ENCODE results near the gene RAB33B.
"Not testable (repeated sequence)": the region's sequence is repeated elsewhere in the genome, so short reads cannot be mapped to it uniquely, and the experiment has no call there.

Gene RAB33B

GRCh38 chr4:139465922-139466321, 12.0 kb downstream of the RAB33B start:
- DNase-seq = no peak

GRCh38 chr4:139468756-139469155, 14.8 kb downstream of the RAB33B start:
- DNase-seq = not testable (repeated sequence)

GRCh38 chr4:139469216-139469615, 15.3 kb downstream of the RAB33B start:
- DNase-seq = no peak

- DNase-seq = no peak
These were observed 15.9 kb downstream of the RAB33B start for GRCh38 chr4:139469869-139470268.

- no peak for DNase-seq
These were observed 16.4 kb downstream of the RAB33B start for GRCh38 chr4:139470295-139470694.

- DNase-seq = no peak
These were observed 17.2 kb downstream of the RAB33B start for GRCh38 chr4:139470997-139471665.

- no peak for DNase-seq
These were observed 18.9 kb downstream of the RAB33B start for GRCh38 chr4:139472852-139473251.

GRCh38 chr4:139476363-139476762, 22.4 kb downstream of the RAB33B start:
- no peak for DNase-seq

- DNase-seq = no peak
These were observed 27.5 kb downstream of the RAB33B start for GRCh38 chr4:139481465-139481864.

- DNase-seq = no peak
These were observed 29.1 kb downstream of the RAB33B start for GRCh38 chr4:139483000-139483399.

- peak; percentile 54 for DNase-seq
These were observed 30.9 kb downstream of the RAB33B start for GRCh38 chr4:139484783-139485311.

GRCh38 chr4:139488442-139488841, 34.5 kb downstream of the RAB33B start:
- no peak for DNase-seq

GRCh38 chr4:139489638-139490037, 35.7 kb downstream of the RAB33B start:
- no peak for DNase-seq

GRCh38 chr4:139492429-139492828, 38.5 kb downstream of the RAB33B start:
- DNase-seq = no peak

GRCh38 chr4:139493176-139493575, 39.3 kb downstream of the RAB33B start:
- DNase-seq = no peak

GRCh38 chr4:139499186-139499585, 45.3 kb downstream of the RAB33B start:
- no peak for DNase-seq

GRCh38 chr4:139501117-139501516, 47.2 kb downstream of the RAB33B start:
- no peak for DNase-seq

GRCh38 chr4:139501527-139501926, 47.6 kb downstream of the RAB33B start:
- no peak for DNase-seq

GRCh38 chr4:139501927-139502899, 48.3 kb downstream of the RAB33B start:
- DNase-seq = no peak

- no peak for DNase-seq
These were observed 49.8 kb downstream of the RAB33B start for GRCh38 chr4:139503622-139504166.

- DNase-seq = no peak
These were observed 52.9 kb downstream of the RAB33B start for GRCh38 chr4:139506774-139507173.

- DNase-seq = no peak
These were observed 54.8 kb downstream of the RAB33B start for GRCh38 chr4:139508581-139509237.

Data from SIG-M5 (cell line).